Measurements from ENCODE around the gene TSPOAP1.

- TF ChIP-seq POLR2AphosphoS5 (IDR thresholded peaks at IDR 0.05; ENCODE audit: insufficient read depth in 1 of 2, low read depth in 1 of 2) (no peak), CTCF (IDR thresholded peaks at IDR 0.05) (no peak), POLR2A (IDR thresholded peaks at IDR 0.05) (no peak)
Measured at GRCh38 chr17:58254803-58255202, 73.8 kb downstream of the TSPOAP1 start.
